H1 (cell line): ENCODE measurements around the gene MMS22L. TPM values are rescaled to one million over a fixed set of nuclear protein-coding genes. Genes with fewer than 3 reads are reported as not detected.

Experiments used
- CHD7 ChIP-seq: fragments of 300-600 bp; sonication (generic); IDR thresholded peaks from 2 replicates; pipeline ENCODE4 v1.7.1; 2012; ENCODE audit warnings: low read length, moderate library complexity, mild to moderate bottlenecking, inconsistent platforms; ENCODE audit not compliant: insufficient replicate concordance
- SP4 ChIP-seq: IDR thresholded peaks from 2 replicates; pipeline ENCODE4 v1.6.1; 2012; ENCODE audit warnings: low read length, inconsistent platforms
- polyA plus RNA-seq, 7 experiments: library from polyadenylated mRNA; depleted of rRNA in 3 of 7; stranded (reverse) in 5 of 7; unstranded in 2 of 7; fragments of >200 nt in 5 of 7; fragments of 200-250 nt in 2 of 7; gene quantifications; 1 replicate in 5 of 7; 2 replicates in 1 of 7; 4 replicates in 1 of 7; pipeline versions ENCODE4 v1.2.1 to v1.2.3, GENCODE V29; 2011 to 2013; ENCODE audit warnings: missing spikeins in 2 of 7, mixed read lengths in 2 of 7
- total RNA-seq: library from RNA; stranded (reverse); fragmentation: NEBNext Ultra II Directional; extraction: Animal tissue kit (Norgen Biotek cat#: 25700); gene quantifications from 2 replicates; pipeline ENCODE4 v1.2.1, GENCODE V29; 2021

Gene MMS22L
- total and polyA plus RNA-seq, 2 of the 8 experiments (the other 6 are each of a cell fraction or from before 2014, with no cell fraction given): 11.1 to 32.6 TPM

DNA sequence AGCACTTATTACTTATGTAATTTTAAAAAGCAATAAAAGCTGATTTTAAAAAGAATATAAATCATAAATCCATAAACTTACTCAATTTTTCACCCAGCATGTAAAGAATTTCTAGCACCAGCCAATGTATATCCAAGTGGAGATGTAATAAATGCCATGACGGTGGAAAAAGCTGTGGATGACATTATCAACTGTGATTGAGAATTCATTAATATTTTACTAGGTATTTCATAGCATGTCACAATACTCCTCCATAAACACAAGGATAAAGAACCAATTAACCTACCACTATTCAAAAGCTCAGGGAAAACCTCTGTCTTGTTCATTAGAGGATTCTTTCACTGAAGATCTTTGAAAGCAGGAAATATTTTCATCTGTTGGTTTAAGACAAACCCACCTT, 13.2 kb downstream of the MMS22L start (continued):
- TF ChIP-seq CHD7 (no peak), SP4 (no peak)
